Aorta (tissue), 5 donors: Measurements from ENCODE around the gene STRIP2. TPM values are rescaled to one million over a fixed set of nuclear protein-coding genes. Genes with fewer than 3 reads are reported as not detected.

Experiments used
- ATAC-seq: fragments of 200-7000 bp; cut with Tn5 transposase; one replicate; pipeline ENCODE4 v1.9.1; 2022; ENCODE audit warnings: moderate library complexity; ENCODE audit not compliant: low FRiP score
- DNase-seq, 2 donors: peaks; one replicate each; pipeline ENCODE4 v3.0.0-alpha.2; 2020
- H3K27ac ChIP-seq, 2 donors: one replicate each; pipeline ENCODE4 v1.5.1; 2013; ENCODE audit warnings: low read length in 2 of 2, mild to moderate bottlenecking in 2 of 2, moderate library complexity in 2 of 2, control low read depth in 1 of 2, inconsistent platforms in 1 of 2, low read depth in 1 of 2
- H3K27me3 ChIP-seq, 2 donors: one replicate each; pipeline ENCODE4 v1.6.1; 2013; ENCODE audit warnings: control low read depth in 1 of 2, low read length in 1 of 2, mild to moderate bottlenecking in 1 of 2, moderate library complexity in 1 of 2; ENCODE audit not compliant: insufficient read depth in 2 of 2, control insufficient read depth in 1 of 2
- H3K36me3 ChIP-seq, 2 donors: one replicate each; pipeline ENCODE4 v1.6.1; 2013; ENCODE audit warnings: control low read depth in 1 of 2, low read length in 1 of 2, mild to moderate bottlenecking in 1 of 2; ENCODE audit not compliant: insufficient read depth in 2 of 2, control insufficient read depth in 1 of 2
- H3K4me1 ChIP-seq, 2 donors: one replicate each; pipeline ENCODE4 v1.6.1; 2013; ENCODE audit warnings: low read length in 2 of 2, control low read depth in 1 of 2, mild to moderate bottlenecking in 1 of 2, moderate library complexity in 1 of 2; ENCODE audit not compliant: insufficient read depth in 2 of 2, control insufficient read depth in 1 of 2
- H3K4me3 ChIP-seq, 2 donors: one replicate each; pipeline ENCODE4 v1.5.1; 2013; ENCODE audit warnings: low read length in 2 of 2, control low read depth in 1 of 2, mild to moderate bottlenecking in 1 of 2
- H3K9me3 ChIP-seq: one replicate; pipeline ENCODE4 v1.6.1; 2013; ENCODE audit warnings: mild to moderate bottlenecking, low read length; ENCODE audit not compliant: control insufficient read depth
- WGBS, 2 donors: extraction: QIAGEN DNeasy Blood & Tissue Kit; methylation state at CpG; one replicate each; pipeline ENCODE4 v1.1.7; 2013; 5-methylcytosine and 5-hydroxymethylcytosine counted together
- intact Hi-C, 2 donors: fragments of 100-400 bp; cut with DNase I; formaldehyde crosslinking; loops; one replicate each; pipeline versions ENCODE4 v1.14.2 to v1.15.0; 2022
- polyA plus RNA-seq, 2 donors: library from polyadenylated mRNA; stranded (reverse); fragments of 200-250 nt; gene quantifications; one replicate each; pipeline ENCODE4 v1.2.3, GENCODE V29; 2013
- total RNA-seq, 2 donors: library from RNA; stranded (reverse); fragmentation: NEBNext Ultra II Directional; extraction: Animal tissue kit (Norgen Biotek cat#: 25700); gene quantifications; one replicate each; pipeline ENCODE4 v1.2.1, GENCODE V29; 2021
- donor health status: healthy with polysubstance abuse.
- donor health status: Bipolar disorder and iron deficiency.
- donor health status: DM: no; HTN: no; CAD: no.
- donor health status: DM: no; HTN: no; CAD: no.
- donor health status: DM: yes; HTN: yes; CAD: no.

Gene STRIP2
- total and polyA plus RNA-seq, 4 donors = 0.10 to 1.3 (median 0.35) TPM

GRCh38 chr7:129434675-129435318, 565 bp downstream of the STRIP2 start:
- Histone ChIP-seq H3K27me3 (no peaks in the 10 kb centered on the region), H3K4me1 (no peaks in the 10 kb centered on the region), H3K36me3 (no peaks in the 10 kb centered on the region), H3K27ac (no peak overlapping the region), H3K9me3 (no peaks in the 10 kb centered on the region), H3K4me3 (peak overlapping the region; percentile 24 to 50)
- intact Hi-C loops = no loop called here
- ATAC-seq (peak; percentile 44), DNase-seq (peak in 1 of 2 donors; percentile 75)
- 1 to 3% methylated on average over 44 of the region's 44 CpGs for WGBS, 2 donors

DNA sequence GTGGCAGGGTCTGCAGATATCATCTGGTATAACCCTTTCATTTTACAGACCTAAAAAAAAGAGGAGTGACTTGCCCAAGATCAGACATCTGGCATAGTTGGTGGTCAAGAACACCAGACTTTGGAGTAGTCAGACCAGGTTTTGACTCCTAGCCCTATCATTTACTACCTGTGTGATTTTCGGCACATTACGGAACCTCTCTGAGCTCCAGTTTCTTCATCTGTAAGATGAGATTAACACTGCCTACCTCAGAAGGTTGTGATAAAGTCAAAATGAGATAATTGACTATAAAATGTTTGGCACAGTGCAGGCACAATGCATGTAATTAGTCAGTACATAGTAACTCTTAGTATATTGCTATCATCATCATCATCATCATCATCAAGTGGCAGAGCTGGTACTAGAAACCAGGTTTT, 1.2 kb downstream of the STRIP2 start:
- Histone ChIP-seq H3K27me3 (no peaks in the 10 kb centered on the region), H3K4me1 (no peaks in the 10 kb centered on the region), H3K36me3 (no peaks in the 10 kb centered on the region), H3K27ac (no peak overlapping the region), H3K4me3 (no peak overlapping the region), H3K9me3 (no peaks in the 10 kb centered on the region)
- ATAC-seq (no peak), DNase-seq (no peak)
- 95 to 98% methylated on average over 2 of the region's 2 CpGs for WGBS, 2 donors
- intact Hi-C loops = no loop called here

DNA sequence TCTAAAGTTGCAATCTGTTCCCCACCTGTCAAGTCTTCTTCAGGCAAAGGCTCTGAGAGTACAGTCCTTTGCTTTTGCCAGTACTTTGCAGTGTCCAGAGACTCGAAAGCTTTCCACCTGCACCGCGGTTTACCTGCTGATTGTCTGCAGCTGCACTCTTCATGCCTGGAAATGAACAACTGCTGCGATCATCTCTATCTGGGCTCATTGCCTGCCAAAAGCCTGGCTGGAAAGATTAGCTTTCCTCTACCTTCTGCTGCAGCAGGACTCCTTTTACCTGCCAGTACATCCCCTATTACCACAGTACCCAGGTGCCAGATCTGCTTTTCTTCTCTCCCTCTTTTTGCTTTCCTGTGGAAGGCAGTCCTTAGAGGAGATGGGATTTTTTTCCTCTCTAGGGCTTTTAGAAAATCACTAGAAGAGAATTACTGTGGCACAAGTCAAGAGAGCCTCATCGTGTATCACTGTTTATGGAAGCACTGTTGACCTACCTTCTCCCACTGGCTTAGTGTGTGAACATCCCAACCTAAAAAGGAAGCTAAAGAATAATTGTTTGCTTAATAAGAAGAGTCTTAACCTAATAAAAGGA, 2.2 kb downstream of the STRIP2 start:
- Histone ChIP-seq H3K4me1 (no peaks in the 10 kb centered on the region), H3K4me3 (no peak overlapping the region), H3K27me3 (no peaks in the 10 kb centered on the region), H3K27ac (no peak overlapping the region), H3K9me3 (no peaks in the 10 kb centered on the region), H3K36me3 (no peaks in the 10 kb centered on the region)
- intact Hi-C loops = no loop called here
- DNase-seq (no peak), ATAC-seq (no peak)
- WGBS, 2 donors = 94 to 95% methylated on average over 5 of the region's 5 CpGs

- H3K4me3 ChIP-seq = no peak overlapping the region
- no peak for DNase-seq
- no peak for ATAC-seq
- WGBS, 2 donors = 95 to 97% methylated on average over 5 of the region's 5 CpGs
- intact Hi-C loops = no loop called here
- no peak overlapping the region for H3K27ac ChIP-seq
- H3K27me3 ChIP-seq = no peaks in the 10 kb centered on the region
- H3K4me1 ChIP-seq = no peaks in the 10 kb centered on the region
- H3K36me3 ChIP-seq = no peaks in the 10 kb centered on the region
- no peaks in the 10 kb centered on the region for H3K9me3 ChIP-seq
Observed at GRCh38 chr7:129437190-129437589, 3.0 kb downstream of the STRIP2 start.

DNA sequence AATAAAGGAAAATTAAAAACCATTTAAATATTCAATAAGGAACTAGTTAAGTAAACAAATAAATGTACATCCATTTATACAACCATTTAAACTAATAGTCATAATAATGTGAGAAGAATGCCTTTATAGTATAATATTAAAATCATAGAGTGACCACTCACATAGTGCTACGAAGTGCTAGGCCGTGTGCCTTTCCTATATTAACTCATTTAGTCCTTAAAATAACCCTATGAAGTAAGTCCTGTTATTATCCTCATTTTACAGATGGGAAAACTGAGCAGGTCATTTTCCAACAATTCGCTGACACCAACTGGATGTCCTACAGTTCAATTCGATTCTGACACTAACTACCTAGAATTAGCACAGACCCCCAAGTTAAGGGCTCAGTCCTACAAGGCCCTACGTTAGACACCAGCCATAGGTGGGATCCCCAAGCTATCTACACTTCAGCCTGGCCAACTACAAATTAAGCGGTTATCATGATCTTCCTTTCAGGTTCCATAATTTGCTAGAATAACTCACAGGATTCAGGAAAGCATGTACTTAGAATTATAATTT, 4.1 kb downstream of the STRIP2 start:
- Histone ChIP-seq H3K27me3 (no peaks in the 10 kb centered on the region), H3K4me3 (no peak overlapping the region), H3K27ac (no peak overlapping the region), H3K4me1 (no peaks in the 10 kb centered on the region), H3K9me3 (no peaks in the 10 kb centered on the region), H3K36me3 (no peaks in the 10 kb centered on the region)
- ATAC-seq (no peak), DNase-seq (no peak)
- 96 to 97% methylated on average over 6 of the region's 6 CpGs for WGBS, 2 donors
- intact Hi-C loops = no loop called here

DNA sequence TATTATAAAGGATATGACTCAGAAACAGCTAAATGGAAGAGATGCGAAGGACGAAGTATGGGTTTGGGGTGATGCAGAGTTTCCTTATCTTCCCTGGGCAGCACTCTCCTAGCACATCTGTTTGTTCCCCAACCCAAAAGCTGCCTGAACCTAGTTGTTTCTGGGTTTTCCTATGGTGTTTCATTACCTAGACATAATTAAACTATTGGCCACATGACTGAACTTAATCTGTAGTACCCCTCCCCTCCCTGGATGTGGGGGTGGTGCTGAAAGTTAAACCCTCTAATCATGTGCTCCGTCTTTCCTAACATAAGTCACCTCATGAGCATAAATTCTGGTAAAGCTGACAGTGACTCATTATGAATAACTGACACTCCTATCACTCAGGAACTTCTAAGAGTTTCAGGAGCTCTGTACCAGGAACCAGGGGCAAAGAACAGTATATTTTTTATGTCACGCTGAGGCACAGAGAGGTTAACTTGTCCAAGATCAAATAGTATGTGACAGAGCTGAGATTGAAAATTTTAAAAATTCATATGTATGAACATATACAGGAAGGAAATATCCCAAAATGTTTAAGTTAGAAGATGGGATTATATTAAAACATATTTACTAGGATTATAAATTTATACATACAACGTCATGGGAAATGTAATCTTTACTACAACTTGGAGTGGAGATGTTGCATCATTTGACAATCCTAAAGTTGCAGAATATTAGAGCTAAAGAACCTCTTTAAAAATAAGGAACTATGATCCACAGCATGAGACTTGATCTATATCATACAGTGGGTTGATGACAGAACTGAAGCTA, 4.8 kb downstream of the STRIP2 start:
- Histone ChIP-seq H3K36me3 (no peaks in the 10 kb centered on the region), H3K9me3 (no peaks in the 10 kb centered on the region), H3K27ac (no peak overlapping the region), H3K4me3 (no peak overlapping the region), H3K4me1 (no peaks in the 10 kb centered on the region), H3K27me3 (no peaks in the 10 kb centered on the region)
- DNase-seq (no peak), ATAC-seq (no peak)
- WGBS, 2 donors = 88 to 90% methylated on average over 5 of the region's 5 CpGs
- intact Hi-C loops = no loop called here

GRCh38 chr7:129439963-129440625, 5.9 kb downstream of the STRIP2 start:
- Histone ChIP-seq H3K36me3 (no peaks in the 10 kb centered on the region), H3K27me3 (no peaks in the 10 kb centered on the region), H3K27ac (no peak overlapping the region), H3K4me1 (no peaks in the 10 kb centered on the region), H3K4me3 (no peak overlapping the region), H3K9me3 (no peaks in the 10 kb centered on the region)
- intact Hi-C loops = no loop called here
- WGBS, 2 donors = 96% methylated on average over 3 of the region's 3 CpGs
- no peak for ATAC-seq
- DNase-seq = no peak

DNA sequence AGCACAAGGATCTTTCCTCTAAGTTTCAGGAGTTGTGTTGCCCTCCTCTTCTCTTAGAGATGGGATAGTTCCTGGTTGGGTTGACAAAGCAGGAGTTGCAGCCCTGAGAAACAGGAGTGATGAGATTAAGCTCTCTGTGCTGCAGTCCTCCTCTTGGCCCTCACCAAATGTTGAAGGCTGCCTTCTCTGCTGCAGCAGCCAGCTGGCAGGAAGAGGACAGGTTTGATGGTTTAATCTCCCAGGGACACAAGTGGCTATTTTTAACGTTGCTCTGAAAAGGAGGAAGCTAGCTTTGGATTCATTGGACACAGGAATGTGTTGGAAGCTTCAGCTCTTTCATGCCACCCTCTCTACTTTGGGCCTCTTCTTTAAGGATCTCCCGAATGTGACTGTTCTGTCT, 9.4 kb downstream of the STRIP2 start:
- Histone ChIP-seq H3K36me3 (no peaks in the 10 kb centered on the region), H3K9me3 (peaks cover 1% of the 10 kb centered on the region), H3K4me1 (no peaks in the 10 kb centered on the region), H3K4me3 (no peak overlapping the region), H3K27ac (no peak overlapping the region), H3K27me3 (no peaks in the 10 kb centered on the region)
- intact Hi-C loops = no loop called here
- WGBS, 2 donors = 24 to 41% methylated on average over 2 of the region's 2 CpGs
- ATAC-seq (no peak), DNase-seq (no peak)
